PC-9 (cell line): ENCODE data around the gene DACT2. TPM values are rescaled to one million over a fixed set of nuclear protein-coding genes. Genes with fewer than 3 reads are reported as not detected.

Source experiments
- BruUV-seq: library from RNA; stranded (reverse); fragments of 400-500 nt; replicated peaks from 2 replicates; lab custom pipeline; 2021; lab: Mats Ljungman, UMichigan
- CTCF ChIA-PET: fragments of 300-600 bp; sonication (Branson Sonifier 250); formaldehyde crosslinking; loops from one replicate; lab custom pipeline; 2022; ENCODE audit warnings: antibody characterized with exemption; lab: Charles Lee
- POLR2A ChIA-PET: fragments of 300-600 bp; sonication (Branson Sonifier 250); formaldehyde crosslinking; loops from one replicate; lab custom pipeline; 2022; ENCODE audit warnings: antibody characterized with exemption; ENCODE audit not compliant: unreplicated experiment; lab: Charles Lee
- DNase-seq, 2 experiments: peaks; one replicate each; pipeline versions ENCODE4 v3.0.0 to v3.0.0-alpha.2; 2015 to 2022; ENCODE audit warnings: mixed read lengths in 1 of 2
- H2AFZ ChIP-seq: fragments of 200-600 bp; sonication (generic); 2 replicates; pipeline ENCODE4 v1.8.1; 2017; ENCODE audit warnings: antibody characterized with exemption
- H3F3A ChIP-seq: fragments of 200-600 bp; sonication (generic); 2 replicates; pipeline ENCODE4 v1.8.1; 2017; ENCODE audit warnings: antibody characterized with exemption, mild to moderate bottlenecking, low read depth; ENCODE audit not compliant: insufficient read depth
- H3K27ac ChIP-seq: fragments of 200-600 bp; sonication (generic); 2 replicates; pipeline ENCODE4 v1.6.1; 2016; ENCODE audit warnings: mixed run types
- H3K27me3 ChIP-seq: fragments of 200-600 bp; sonication (generic); 2 replicates; pipeline ENCODE4 v1.6.1; 2016; ENCODE audit warnings: low read depth, mixed run types; ENCODE audit not compliant: insufficient read depth
- H3K36me3 ChIP-seq: fragments of 200-600 bp; sonication (generic); 2 replicates; pipeline ENCODE4 v1.6.1; 2016; ENCODE audit warnings: low read depth, mixed run types
- H3K4me1 ChIP-seq: fragments of 200-600 bp; sonication (generic); replicated peaks from 2 replicates; pipeline ENCODE4 v1.6.1; 2016; ENCODE audit warnings: mixed run types; ENCODE audit not compliant: insufficient read depth
- H3K4me2 ChIP-seq: fragments of 200-600 bp; sonication (generic); 2 replicates; pipeline ENCODE4 v1.6.1; 2017; ENCODE audit warnings: mixed run types
- H3K4me3 ChIP-seq: fragments of 200-600 bp; sonication (generic); 2 replicates; pipeline ENCODE4 v1.6.1; 2016; ENCODE audit warnings: mixed run types
- H3K79me2 ChIP-seq: fragments of 200-600 bp; sonication (generic); 2 replicates; pipeline ENCODE4 v1.6.1; 2017; ENCODE audit warnings: low read depth, mixed run types
- H3K9me2 ChIP-seq: fragments of 200-600 bp; sonication (generic); 2 replicates; pipeline ENCODE4 v1.8.1; 2017; ENCODE audit warnings: mild to moderate bottlenecking; ENCODE audit not compliant: insufficient read depth
- H3K9me3 ChIP-seq: fragments of 200-600 bp; sonication (generic); 2 replicates; pipeline ENCODE4 v1.8.1; 2016; ENCODE audit warnings: low read depth; ENCODE audit not compliant: insufficient read depth
- H4K20me1 ChIP-seq: fragments of 200-600 bp; sonication (generic); 2 replicates; pipeline ENCODE4 v1.8.1; 2017; ENCODE audit not compliant: insufficient read depth
- EZH2 ChIP-seq: fragments of 200-600 bp; sonication (generic); IDR thresholded peaks from 2 replicates; pipeline ENCODE4 v1.8.0; 2017; ENCODE audit warnings: antibody characterized with exemption, low read depth
- intact Hi-C: fragments of 100-400 bp; cut with micrococcal nuclease; formaldehyde crosslinking; loops from one replicate; pipeline ENCODE4 v1.10.0; 2022; ENCODE audit not compliant: unreplicated experiment
- total RNA-seq: library from RNA; stranded (reverse); gene quantifications from 2 replicates; pipeline ENCODE4 v1.2.3, GENCODE V29; 2021
- TF ChIP-seq, protein P1 (sequence below): fragments of 200-600 bp; sonication (generic); conservative IDR thresholded peaks from 2 replicates; pipeline ENCODE4 v1.6.1; 2017; ENCODE audit warnings: mixed run types, antibody characterized with exemption, mild to moderate bottlenecking, moderate library complexity

Gene DACT2
- total RNA-seq, 1 experiment from 2014 or later: not detected

DNA sequence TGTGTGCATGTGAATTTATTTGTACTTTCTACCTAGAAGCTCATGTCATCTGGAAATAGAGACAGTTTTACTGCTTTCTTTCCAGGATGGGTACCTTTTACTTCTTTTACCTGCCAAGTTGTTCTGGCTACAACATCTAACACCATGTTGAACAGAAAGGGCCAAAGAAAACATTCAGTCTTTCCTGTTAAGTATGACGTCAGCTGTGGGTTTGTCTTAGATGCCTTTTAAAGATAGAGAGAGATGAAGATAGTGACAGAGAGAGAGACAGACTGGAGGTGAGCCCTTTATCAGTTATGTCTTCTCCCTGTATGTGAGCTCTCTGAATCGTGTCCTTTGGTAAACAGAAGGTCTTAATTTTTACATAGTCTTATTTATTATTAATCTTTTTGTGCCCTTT is 3.4 kb upstream of the DACT2 start:
- Histone ChIP-seq H4K20me1 (no peaks in the 10 kb centered on the region), H3K27me3 (peaks cover 64% of the 10 kb centered on the region), H3K9me3 (no peaks in the 10 kb centered on the region), H3F3A (no peaks in the 10 kb centered on the region), H2AFZ (no peak overlapping the region), H3K4me3 (no peak overlapping the region), H3K36me3 (no peaks in the 10 kb centered on the region), H3K4me2 (no peak overlapping the region), H3K27ac (no peak overlapping the region), H3K9me2 (no peaks in the 10 kb centered on the region), H3K79me2 (no peaks in the 10 kb centered on the region), H3K4me1 (no peaks in the 10 kb centered on the region)
- CTCF ChIA-PET: no interaction called here
- no peak for DNase-seq
- no TSS peak for BruUV-seq
- POLR2A ChIA-PET: no interaction called here
- intact Hi-C loops: no loop called here
- TF ChIP-seq EZH2: no peak
- TF ChIP-seq, protein P1, sequence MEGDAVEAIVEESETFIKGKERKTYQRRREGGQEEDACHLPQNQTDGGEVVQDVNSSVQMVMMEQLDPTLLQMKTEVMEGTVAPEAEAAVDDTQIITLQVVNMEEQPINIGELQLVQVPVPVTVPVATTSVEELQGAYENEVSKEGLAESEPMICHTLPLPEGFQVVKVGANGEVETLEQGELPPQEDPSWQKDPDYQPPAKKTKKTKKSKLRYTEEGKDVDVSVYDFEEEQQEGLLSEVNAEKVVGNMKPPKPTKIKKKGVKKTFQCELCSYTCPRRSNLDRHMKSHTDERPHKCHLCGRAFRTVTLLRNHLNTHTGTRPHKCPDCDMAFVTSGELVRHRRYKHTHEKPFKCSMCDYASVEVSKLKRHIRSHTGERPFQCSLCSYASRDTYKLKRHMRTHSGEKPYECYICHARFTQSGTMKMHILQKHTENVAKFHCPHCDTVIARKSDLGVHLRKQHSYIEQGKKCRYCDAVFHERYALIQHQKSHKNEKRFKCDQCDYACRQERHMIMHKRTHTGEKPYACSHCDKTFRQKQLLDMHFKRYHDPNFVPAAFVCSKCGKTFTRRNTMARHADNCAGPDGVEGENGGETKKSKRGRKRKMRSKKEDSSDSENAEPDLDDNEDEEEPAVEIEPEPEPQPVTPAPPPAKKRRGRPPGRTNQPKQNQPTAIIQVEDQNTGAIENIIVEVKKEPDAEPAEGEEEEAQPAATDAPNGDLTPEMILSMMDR: no peak

DNA sequence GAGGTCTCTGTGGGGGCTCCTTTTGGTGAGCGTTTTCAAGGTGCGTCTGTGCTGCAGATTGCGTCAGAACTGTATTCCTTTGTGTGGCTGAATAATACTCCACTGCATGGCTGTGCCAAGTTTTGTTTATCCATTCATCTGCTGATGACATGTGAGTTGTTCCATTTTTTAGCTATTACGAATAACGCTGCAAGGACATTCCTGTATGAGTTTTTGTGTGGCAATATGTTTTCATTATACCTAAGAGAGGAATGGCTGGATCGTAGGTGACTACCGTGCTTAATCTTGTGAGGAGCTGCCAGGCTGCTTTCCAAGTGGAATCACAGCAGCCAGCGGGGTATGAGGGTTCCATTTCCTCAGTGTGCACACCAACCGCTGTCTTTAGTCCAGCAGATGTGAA is 1.1 kb upstream of the DACT2 start:
- no TSS peak for BruUV-seq
- H3K4me3 ChIP-seq: no peak overlapping the region
- H4K20me1 ChIP-seq: no peaks in the 10 kb centered on the region
- DNase-seq: peak in 1 of 2 experiments; percentile 43
- H3K27ac ChIP-seq: no peak overlapping the region
- H3K27me3 ChIP-seq: peaks cover 47% of the 10 kb centered on the region
- H3K4me2 ChIP-seq: no peak overlapping the region
- no peaks in the 10 kb centered on the region for H3F3A ChIP-seq
- H3K9me2 ChIP-seq: no peaks in the 10 kb centered on the region
- POLR2A ChIA-PET: no interaction called here
- CTCF ChIA-PET: no interaction called here
- no peaks in the 10 kb centered on the region for H3K4me1 ChIP-seq
- H3K79me2 ChIP-seq: no peaks in the 10 kb centered on the region
- no peaks in the 10 kb centered on the region for H3K36me3 ChIP-seq
- no peak for TF ChIP-seq EZH2
- TF ChIP-seq, protein P1: no peak
- intact Hi-C loops: no loop called here
- no peaks in the 10 kb centered on the region for H3K9me3 ChIP-seq
- H2AFZ ChIP-seq: no peak overlapping the region

DNA sequence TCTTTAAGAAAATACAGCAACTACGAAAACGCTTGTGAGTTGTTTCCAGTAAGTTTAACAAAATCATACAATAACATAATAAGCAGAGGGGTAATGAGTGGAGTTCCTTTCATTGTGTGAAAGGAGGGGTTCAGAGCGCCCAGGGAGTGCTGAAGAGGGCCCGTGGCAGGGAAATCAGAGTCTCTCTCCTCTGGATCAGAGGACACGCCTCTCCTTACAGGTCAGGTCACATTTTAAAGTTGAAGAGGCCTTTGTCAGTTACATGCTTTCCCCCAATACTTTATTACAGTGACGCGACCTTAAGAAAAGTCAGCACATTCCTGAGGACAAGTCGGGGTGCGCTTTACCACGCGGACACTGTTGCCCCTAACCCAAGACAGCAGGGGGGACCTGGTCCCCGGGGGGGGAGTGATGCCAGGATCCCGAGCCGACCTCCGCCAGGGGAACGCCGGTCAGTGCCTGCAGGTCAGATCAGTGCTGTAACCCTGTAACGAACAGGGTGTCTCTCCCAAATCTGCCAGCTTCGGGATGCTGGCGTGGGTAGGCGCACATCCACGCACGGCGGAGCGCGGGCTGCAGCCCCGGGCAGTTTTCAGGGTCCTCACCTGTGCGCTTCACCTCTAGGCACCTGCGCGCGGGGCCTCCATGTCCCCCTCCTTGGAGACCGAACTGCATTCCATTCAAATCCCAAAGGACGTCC is 848 bp downstream of the DACT2 start:
- ChIA-PET POLR2A (no interaction called here), CTCF (no interaction called here)
- no peaks in the 10 kb centered on the region for H4K20me1 ChIP-seq
- no TSS peak for BruUV-seq
- H3K36me3 ChIP-seq: no peaks in the 10 kb centered on the region
- no peaks in the 10 kb centered on the region for H3K79me2 ChIP-seq
- H2AFZ ChIP-seq: no peak overlapping the region
- H3F3A ChIP-seq: no peaks in the 10 kb centered on the region
- no peaks in the 10 kb centered on the region for H3K9me2 ChIP-seq
- H3K27me3 ChIP-seq: peaks cover 52% of the 10 kb centered on the region
- no peak overlapping the region for H3K27ac ChIP-seq
- no peaks in the 10 kb centered on the region for H3K4me1 ChIP-seq
- H3K4me3 ChIP-seq: no peak overlapping the region
- TF ChIP-seq EZH2: no peak
- TF ChIP-seq, protein P1: no peak
- no peak overlapping the region for H3K4me2 ChIP-seq
- intact Hi-C loops: no loop called here
- no peaks in the 10 kb centered on the region for H3K9me3 ChIP-seq
- no peak for DNase-seq
